CD14-positive monocyte (primary cell): ENCODE measurements around the gene STPG3. TPM values are rescaled to one million over a fixed set of nuclear protein-coding genes. Genes with fewer than 3 reads are reported as not detected.
A peak's percentile ranks its signal among the peaks of the same experiment; 100 is the strongest.

Experiments used
- DNase-seq, 3 donors: peaks; one replicate each; pipeline ENCODE4 v3.0.0-alpha.2; 2011 to 2022
- H2AFZ ChIP-seq: 2 replicates; pipeline ENCODE4 v1.6.0; 2012; ENCODE audit warnings: mild to moderate bottlenecking, low read depth, low read length, inconsistent platforms; ENCODE audit not compliant: insufficient read depth, poor library complexity, severe bottlenecking
- H3K27ac ChIP-seq, 2 donors: 1 replicate in 1 of 2; 2 replicates in 1 of 2; pipeline ENCODE4 v1.5.1; 2012 to 2013; ENCODE audit warnings: low read length in 2 of 2, control low read depth in 1 of 2, inconsistent platforms in 1 of 2, low read depth in 1 of 2, mild to moderate bottlenecking in 1 of 2
- H3K27me3 ChIP-seq, 2 donors: one replicate each; pipeline versions ENCODE4 v1.6.0 to v1.6.1; 2011 to 2013; ENCODE audit warnings: low read length in 2 of 2; ENCODE audit not compliant: control insufficient read depth in 2 of 2, insufficient read depth in 2 of 2
- H3K36me3 ChIP-seq, 2 donors: replicated peaks in 1 of 2; 1 replicate in 1 of 2; 2 replicates in 1 of 2; pipeline versions ENCODE4 v1.5.1 to v1.6.1; 2012 to 2013; ENCODE audit warnings: low read length in 2 of 2, control low read depth in 1 of 2, inconsistent platforms in 1 of 2, mild to moderate bottlenecking in 1 of 2; ENCODE audit not compliant: insufficient read depth in 2 of 2, control insufficient read depth in 1 of 2
- H3K4me1 ChIP-seq, 2 donors: 1 replicate in 1 of 2; 2 replicates in 1 of 2; pipeline versions ENCODE4 v1.5.1 to v1.6.1; 2012 to 2013; ENCODE audit warnings: low read length in 2 of 2, control low read depth in 1 of 2, inconsistent platforms in 1 of 2, mild to moderate bottlenecking in 1 of 2, moderate library complexity in 1 of 2; ENCODE audit not compliant: insufficient read depth in 2 of 2, control insufficient read depth in 1 of 2
- H3K4me2 ChIP-seq: replicated peaks from 2 replicates; pipeline ENCODE3; 2012; ENCODE audit warnings: low read length, moderate library complexity, mild to moderate bottlenecking; ENCODE audit not compliant: poor library complexity, severe bottlenecking; ENCODE audit errors: extremely low read depth
- H3K4me3 ChIP-seq, 3 experiments: fragments of 200-600 bp in 1 of 3; sonication (generic) in 1 of 3; replicated peaks in 1 of 3; 1 replicate in 2 of 3; 2 replicates in 1 of 3; pipeline ENCODE4 v1.5.1; 2011 to 2013; ENCODE audit warnings: low read length in 3 of 3, mild to moderate bottlenecking in 3 of 3, control low read depth in 2 of 3, low read depth in 2 of 3, inconsistent platforms in 1 of 3, moderate library complexity in 1 of 3
- H3K79me2 ChIP-seq: 2 replicates; pipeline ENCODE4 v1.6.0; 2012; ENCODE audit warnings: mild to moderate bottlenecking, control low read depth, inconsistent platforms, low read length, moderate library complexity; ENCODE audit not compliant: insufficient read depth
- H3K9ac ChIP-seq: 2 replicates; pipeline ENCODE4 v1.6.0; 2017; ENCODE audit warnings: low read length, mild to moderate bottlenecking; ENCODE audit not compliant: insufficient read depth, poor library complexity, severe bottlenecking
- H3K9me3 ChIP-seq, 2 donors: replicated peaks in 1 of 2; 1 replicate in 1 of 2; 2 replicates in 1 of 2; pipeline versions ENCODE4 v1.5.1 to v1.6.1; 2012 to 2013; ENCODE audit warnings: low read length in 2 of 2, control low read depth in 1 of 2; ENCODE audit not compliant: control insufficient read depth in 1 of 2, insufficient read depth in 1 of 2
- H4K20me1 ChIP-seq: 2 replicates; pipeline ENCODE4 v1.6.0; 2012; ENCODE audit warnings: mild to moderate bottlenecking, low read length, control low read depth, moderate library complexity; ENCODE audit not compliant: insufficient read depth
- H3K27ac Mint-ChIP-seq, 7 donors: one replicate each; pipeline ENCODE4 v1.8.0; 2020; ENCODE audit warnings: mild to moderate bottlenecking in 7 of 7, mixed read lengths in 7 of 7, moderate library complexity in 6 of 7, inconsistent platforms in 2 of 7
- H3K27me3 Mint-ChIP-seq, 3 donors: one replicate each; pipeline ENCODE4 v1.8.0; 2021 to 2022; ENCODE audit warnings: low read depth in 3 of 3, mild to moderate bottlenecking in 3 of 3, mixed read lengths in 3 of 3, moderate library complexity in 3 of 3, inconsistent platforms in 1 of 3
- H3K36me3 Mint-ChIP-seq, 2 donors: one replicate each; pipeline ENCODE4 v1.8.0; 2020; ENCODE audit warnings: mixed read lengths in 2 of 2, inconsistent platforms in 1 of 2, mild to moderate bottlenecking in 1 of 2
- H3K4me1 Mint-ChIP-seq: one replicate; pipeline ENCODE4 v1.8.0; 2020; ENCODE audit warnings: mild to moderate bottlenecking, mixed read lengths
- H3K4me3 Mint-ChIP-seq, 2 donors: one replicate each; pipeline ENCODE4 v1.8.0; 2020; ENCODE audit warnings: mild to moderate bottlenecking in 2 of 2, mixed read lengths in 2 of 2, moderate library complexity in 1 of 2
- H3K9me3 Mint-ChIP-seq, 7 donors: one replicate each; pipeline ENCODE4 v1.8.0; 2020 to 2022; ENCODE audit warnings: mixed read lengths in 7 of 7, mild to moderate bottlenecking in 6 of 7, moderate library complexity in 6 of 7, inconsistent platforms in 2 of 7
- WGBS: methylation state at CpG from one replicate; pipeline ENCODE4 v1.1.5; 2013; ENCODE audit warnings: missing lambda C conversion rate; ENCODE audit not compliant: insufficient coverage; 5-methylcytosine and 5-hydroxymethylcytosine counted together
- intact Hi-C, 2 donors: fragments of 100-400 bp; cut with micrococcal nuclease; formaldehyde crosslinking; loops; one replicate each; pipeline versions ENCODE4 v1.15.0 to v1.15.1; 2023
- polyA plus RNA-seq, 3 donors: library from polyadenylated mRNA; depleted of rRNA in 1 of 3; unstranded in 2 of 3; stranded (reverse) in 1 of 3; fragments of 300-500 nt in 2 of 3; fragments of >200 nt in 1 of 3; fragmentation: Illumina TruSeq in 2 of 3; gene quantifications; 1 replicate in 2 of 3; 2 replicates in 1 of 3; pipeline ENCODE4 v1.2.3, GENCODE V29; 2012 to 2021
- TF ChIP-seq, protein P1 (sequence below): fragments of 200-600 bp; IDR thresholded peaks from one replicate; pipeline ENCODE4 v1.8.0; 2022; ENCODE audit warnings: antibody characterized with exemption, mild to moderate bottlenecking

Gene STPG3
- polyA plus RNA-seq, 3 donors = not detected

DNA sequence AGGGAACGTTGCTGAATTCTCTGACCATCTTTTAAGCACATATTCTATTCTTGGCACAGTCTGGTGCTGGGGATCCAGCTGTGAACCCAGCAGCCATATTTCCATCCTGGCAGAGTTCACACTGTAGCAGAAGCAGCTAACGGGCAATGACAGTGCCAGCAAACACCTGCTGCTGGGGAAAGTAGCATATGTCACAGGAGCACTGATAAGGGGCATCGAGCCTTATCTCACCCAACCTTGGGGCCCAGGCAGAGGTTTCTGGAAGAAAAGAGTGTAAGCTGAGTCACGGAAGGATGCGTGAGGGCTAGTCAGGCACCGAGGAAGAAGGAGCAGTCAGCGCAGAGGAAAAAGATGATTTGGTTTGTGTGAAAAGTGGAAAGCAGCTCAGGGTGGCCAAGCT lies 44.5 kb upstream of the STPG3 start:
- 92% methylated on average over 6 of the region's 7 CpGs for WGBS
- peak overlapping the region; percentile 89 for H3K4me2 ChIP-seq
- no peak overlapping the region for H2AFZ ChIP-seq
- Mint-ChIP-seq H3K4me1 (peaks cover 40% of the 10 kb centered on the region), H3K9me3 (peaks cover 0 to 2% (median 0%) of the 10 kb centered on the region in 7 donors), H3K4me3 (peak overlapping the region in 1 of 2 donors; percentile 92), H3K27me3 (peaks cover 0 to 3% (median 0%) of the 10 kb centered on the region in 3 donors), H3K27ac (peak overlapping the region; percentile 8 to 96 (median 91)), H3K36me3 (peaks cover 18 to 42% of the 10 kb centered on the region in 2 donors)
- peaks cover 4 to 25% of the 10 kb centered on the region in 2 donors for H3K36me3 ChIP-seq
- H3K9me3 ChIP-seq = no peaks in the 10 kb centered on the region
- peak overlapping the region in 1 of 2 donors; percentile 92 for H3K27ac ChIP-seq
- H3K9ac ChIP-seq = no peak overlapping the region
- H3K4me1 ChIP-seq = peaks cover 28 to 43% of the 10 kb centered on the region in 2 donors
- peaks cover 56% of the 10 kb centered on the region for H3K79me2 ChIP-seq
- peaks cover 7% of the 10 kb centered on the region for H4K20me1 ChIP-seq
- DNase-seq = no peak
- peak overlapping the region in 1 of 3 experiments; percentile 91 for H3K4me3 ChIP-seq
- TF ChIP-seq, protein P1, sequence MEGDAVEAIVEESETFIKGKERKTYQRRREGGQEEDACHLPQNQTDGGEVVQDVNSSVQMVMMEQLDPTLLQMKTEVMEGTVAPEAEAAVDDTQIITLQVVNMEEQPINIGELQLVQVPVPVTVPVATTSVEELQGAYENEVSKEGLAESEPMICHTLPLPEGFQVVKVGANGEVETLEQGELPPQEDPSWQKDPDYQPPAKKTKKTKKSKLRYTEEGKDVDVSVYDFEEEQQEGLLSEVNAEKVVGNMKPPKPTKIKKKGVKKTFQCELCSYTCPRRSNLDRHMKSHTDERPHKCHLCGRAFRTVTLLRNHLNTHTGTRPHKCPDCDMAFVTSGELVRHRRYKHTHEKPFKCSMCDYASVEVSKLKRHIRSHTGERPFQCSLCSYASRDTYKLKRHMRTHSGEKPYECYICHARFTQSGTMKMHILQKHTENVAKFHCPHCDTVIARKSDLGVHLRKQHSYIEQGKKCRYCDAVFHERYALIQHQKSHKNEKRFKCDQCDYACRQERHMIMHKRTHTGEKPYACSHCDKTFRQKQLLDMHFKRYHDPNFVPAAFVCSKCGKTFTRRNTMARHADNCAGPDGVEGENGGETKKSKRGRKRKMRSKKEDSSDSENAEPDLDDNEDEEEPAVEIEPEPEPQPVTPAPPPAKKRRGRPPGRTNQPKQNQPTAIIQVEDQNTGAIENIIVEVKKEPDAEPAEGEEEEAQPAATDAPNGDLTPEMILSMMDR = no peak
- H3K27me3 ChIP-seq = no peaks in the 10 kb centered on the region
- intact Hi-C loops = no loop called here

DNA sequence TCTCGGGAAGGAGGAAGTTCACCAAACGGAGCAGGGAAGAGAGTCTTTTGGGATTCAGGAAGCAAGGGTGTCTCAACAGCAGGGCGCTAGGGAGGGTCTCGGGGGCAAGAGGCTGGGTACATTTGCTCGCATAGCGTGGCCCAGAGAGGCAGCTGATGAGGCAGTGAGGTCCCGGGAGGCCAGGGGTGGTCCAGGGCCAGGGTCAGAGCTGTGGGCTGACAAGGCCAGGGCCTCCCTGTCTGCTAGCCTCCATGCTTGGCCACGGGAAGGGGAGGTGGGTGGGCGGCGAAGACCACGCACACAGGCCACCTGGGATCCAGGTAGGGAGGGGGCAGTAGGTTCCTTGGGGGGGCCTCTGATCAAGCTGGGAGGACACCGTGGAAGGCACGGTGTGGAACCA lies 39.6 kb upstream of the STPG3 start:
- Histone ChIP-seq H3K79me2 (peaks cover 12% of the 10 kb centered on the region), H3K9ac (no peak overlapping the region), H3K4me1 (peaks cover 5 to 11% of the 10 kb centered on the region in 2 donors), H3K27ac (no peak overlapping the region), H3K9me3 (no peaks in the 10 kb centered on the region), H3K27me3 (no peaks in the 10 kb centered on the region), H3K36me3 (peaks cover 34 to 56% of the 10 kb centered on the region in 2 donors), H3K4me3 (no peak overlapping the region), H4K20me1 (no peaks in the 10 kb centered on the region), H3K4me2 (no peak overlapping the region), H2AFZ (no peak overlapping the region)
- DNase-seq = no peak
- intact Hi-C loops = no loop called here
- 86% methylated on average over 13 of the region's 13 CpGs for WGBS
- TF ChIP-seq, protein P1 = no peak
- no peaks in the 10 kb centered on the region for H3K9me3 Mint-ChIP-seq
- H3K27me3 Mint-ChIP-seq = peaks cover 0 to 4% (median 0%) of the 10 kb centered on the region in 3 donors
- no peak overlapping the region for H3K27ac Mint-ChIP-seq
- peaks cover 11% of the 10 kb centered on the region for H3K4me1 Mint-ChIP-seq
- peaks cover 32 to 69% of the 10 kb centered on the region in 2 donors for H3K36me3 Mint-ChIP-seq
- H3K4me3 Mint-ChIP-seq = no peak overlapping the region
